Measurements from ENCODE around the gene COPS7A.

The COPS7A gene

DNA sequence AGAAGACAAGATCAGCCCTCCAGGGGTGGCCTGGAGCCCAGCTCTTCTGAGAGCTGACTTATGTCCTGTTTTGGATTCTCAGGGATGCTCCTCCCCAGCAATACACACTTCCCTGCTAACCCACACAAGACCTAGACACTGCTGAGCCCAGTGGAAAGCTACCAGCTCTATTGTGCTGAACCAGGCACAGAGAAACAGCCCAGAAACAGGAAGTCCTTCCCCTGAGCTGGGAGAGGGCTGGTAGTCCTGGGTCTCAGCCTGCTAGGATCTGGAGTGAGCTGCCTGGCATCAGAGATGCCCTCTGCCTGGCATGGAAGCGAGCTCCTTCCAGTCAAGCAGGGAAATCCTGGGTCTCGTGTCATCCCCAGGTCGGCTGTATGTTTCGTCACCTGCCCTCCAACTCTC, 47.2 kb downstream of the COPS7A start:
- DNase-seq = no peak

- no peak for DNase-seq
Measured at GRCh38 chr12:6771509-6772330, 47.9 kb downstream of the COPS7A start.

DNA sequence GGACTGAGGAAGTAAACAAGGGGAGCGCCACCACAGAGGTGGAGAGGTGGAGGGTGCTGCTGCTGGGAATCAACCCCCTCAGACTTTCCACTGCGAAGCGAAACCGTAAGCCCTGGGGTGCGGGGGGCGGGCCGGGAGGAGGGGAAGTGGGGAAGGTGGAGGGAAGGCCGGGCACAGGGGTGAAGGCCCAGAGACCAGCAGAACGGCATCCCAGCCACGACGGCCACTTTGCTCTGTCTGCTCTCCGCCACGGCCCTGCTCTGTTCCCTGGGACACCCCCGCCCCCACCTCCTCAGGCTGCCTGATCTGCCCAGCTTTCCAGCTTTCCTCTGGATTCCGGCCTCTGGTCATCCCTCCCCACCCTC, 48.5 kb downstream of the COPS7A start, which contains the start of gene LAG3:
LAG3 (plus strand) TSS at position 190 of the 365 bp plus-strand sequence. CDS start 333 bp downstream, outside the sequence.
- no peak for DNase-seq

GRCh38 chr12:6772726-6773589, 49.1 kb downstream of the COPS7A start:
- DNase-seq = no peak

GRCh38 chr12:6773590-6774351, 49.9 kb downstream of the COPS7A start:
- DNase-seq = no peak

GRCh38 chr12:6774499-6775062, 50.7 kb downstream of the COPS7A start:
- DNase-seq = no peak

DNA sequence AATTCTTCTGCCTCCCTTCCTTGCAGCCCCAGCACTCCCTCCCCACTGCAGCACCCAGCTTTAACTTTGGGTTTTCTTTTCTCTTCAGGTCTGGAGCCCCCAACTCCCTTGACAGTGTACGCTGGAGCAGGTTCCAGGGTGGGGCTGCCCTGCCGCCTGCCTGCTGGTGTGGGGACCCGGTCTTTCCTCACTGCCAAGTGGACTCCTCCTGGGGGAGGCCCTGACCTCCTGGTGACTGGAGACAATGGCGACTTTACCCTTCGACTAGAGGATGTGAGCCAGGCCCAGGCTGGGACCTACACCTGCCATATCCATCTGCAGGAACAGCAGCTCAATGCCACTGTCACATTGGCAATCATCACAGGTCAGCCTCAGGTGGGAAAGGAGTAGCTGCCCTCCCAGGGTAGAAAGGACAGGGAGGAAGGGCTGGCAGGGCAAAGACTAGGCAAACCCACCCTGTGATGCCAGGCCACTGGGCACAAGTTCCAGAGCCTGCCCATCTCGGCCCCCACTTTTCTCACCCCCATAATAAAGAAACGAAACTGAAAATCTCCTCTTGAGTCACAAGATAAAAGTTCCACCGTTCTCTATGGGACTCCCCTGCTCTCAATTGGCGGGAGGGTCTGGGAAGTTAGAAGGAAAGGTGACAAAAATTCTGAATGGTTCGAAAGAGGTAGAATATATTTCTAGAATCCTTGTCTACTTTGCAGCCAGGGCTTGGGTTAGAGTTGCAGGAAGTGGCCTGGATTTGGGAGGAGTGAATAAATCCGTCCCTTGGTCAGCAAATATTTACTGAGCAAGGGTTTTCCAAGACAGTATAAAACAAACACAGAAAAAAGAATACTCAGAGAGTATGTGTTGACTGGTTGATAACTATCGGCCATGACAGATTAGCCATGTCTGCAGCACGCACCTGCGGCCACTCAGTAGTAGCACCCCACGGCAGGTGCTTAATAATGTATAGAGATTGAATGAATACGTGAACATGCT, 51.6 kb downstream of the COPS7A start:
- DNase-seq = no peak

DNA sequence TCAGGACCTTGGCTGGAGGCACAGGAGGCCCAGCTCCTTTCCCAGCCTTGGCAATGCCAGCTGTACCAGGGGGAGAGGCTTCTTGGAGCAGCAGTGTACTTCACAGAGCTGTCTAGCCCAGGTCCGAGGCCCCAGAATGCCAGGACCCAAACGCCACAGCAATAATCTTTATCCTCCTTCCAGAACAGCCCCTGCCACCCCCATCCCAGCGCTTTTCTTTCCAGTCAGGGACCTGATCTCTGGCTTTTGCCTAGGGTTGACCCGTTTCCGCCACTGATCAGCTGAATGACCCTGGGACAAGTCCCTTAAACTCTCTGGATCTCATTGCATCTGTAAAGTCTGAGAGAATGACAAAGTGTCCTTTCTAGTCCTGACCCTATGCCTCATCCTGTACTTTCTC, 53.5 kb downstream of the COPS7A start:
- no peak for DNase-seq

GRCh38 chr12:6778217-6778573, 54.3 kb downstream of the COPS7A start:
- no peak for DNase-seq

- DNase-seq = peak; percentile 91
Measured at GRCh38 chr12:6778574-6779550, 55.0 kb downstream of the COPS7A start.

- DNase-seq = no peak
Measured at GRCh38 chr12:6779708-6780432, 56.0 kb downstream of the COPS7A start.

DNA sequence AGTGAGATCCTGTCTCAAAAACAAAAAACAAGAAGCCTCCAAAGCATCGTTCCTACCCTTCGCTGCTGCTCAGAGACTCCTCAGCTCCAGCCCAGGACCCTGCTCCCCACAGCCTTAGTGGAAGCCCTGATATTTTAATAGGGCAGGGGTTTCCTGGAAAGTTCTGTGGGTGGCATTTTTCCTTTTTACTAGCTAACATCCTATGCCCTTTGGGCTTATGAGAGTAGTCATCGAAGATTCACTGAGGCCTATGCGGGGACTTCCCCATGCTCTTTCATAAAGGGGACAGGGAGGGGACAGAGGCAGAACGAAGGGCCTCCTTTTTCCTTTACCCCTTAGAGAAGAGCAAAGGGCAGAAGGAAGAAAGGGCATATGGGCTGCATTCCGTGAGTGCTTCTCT, 56.7 kb downstream of the COPS7A start:
- no peak for DNase-seq

Data from fibroblast of skin of right quadriceps (primary cell).